Measurements from ENCODE around the gene PTPRD.

The PTPRD gene

GRCh38 chr9:8332331-8332650 lies 2280.5 kb downstream of the PTPRD start:
- DNase-seq: no peak

DNA sequence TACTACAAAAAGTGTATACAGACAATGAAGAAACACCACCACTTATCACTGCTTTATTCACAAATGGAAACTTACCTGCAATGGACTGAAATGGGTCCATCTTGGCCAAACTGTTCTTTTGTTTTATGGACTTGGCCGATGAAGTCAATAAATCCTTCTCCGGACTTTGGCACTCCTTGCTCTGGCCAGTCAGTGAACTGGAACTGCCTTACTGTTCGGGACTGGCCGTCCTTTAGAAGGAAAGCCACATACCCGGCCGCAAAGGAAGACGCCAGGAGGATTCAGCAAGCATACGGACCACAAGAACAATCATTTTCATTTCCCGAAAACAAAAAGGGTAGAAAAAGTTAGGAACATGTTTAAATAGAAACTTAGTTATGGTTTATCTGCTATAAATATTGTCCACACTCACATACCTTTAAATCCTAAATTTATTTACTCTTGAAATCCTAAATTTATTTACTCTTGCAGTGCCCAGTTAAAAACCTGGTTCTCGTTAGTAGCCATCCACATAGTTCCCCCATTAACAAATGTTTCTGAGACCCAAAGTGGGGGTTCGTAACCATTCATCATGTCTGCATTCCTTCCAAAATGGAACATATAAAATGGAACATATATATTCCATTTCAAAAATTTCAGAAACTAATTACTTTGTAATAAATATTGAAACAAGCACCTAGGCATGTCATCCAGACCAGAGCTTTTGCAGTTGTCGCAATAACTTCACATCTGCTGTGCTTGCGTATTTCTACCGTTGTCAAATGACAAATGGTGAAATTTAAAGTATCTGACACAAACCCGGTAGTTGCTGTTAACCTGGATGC lies 2281.1 kb downstream of the PTPRD start:
- DNase-seq: no peak

- DNase-seq: no peak
These were observed 2283.1 kb downstream of the PTPRD start for GRCh38 chr9:8329561-8330283.

- no peak for DNase-seq
These were observed 2297.6 kb downstream of the PTPRD start for GRCh38 chr9:8315211-8315610.

DNA sequence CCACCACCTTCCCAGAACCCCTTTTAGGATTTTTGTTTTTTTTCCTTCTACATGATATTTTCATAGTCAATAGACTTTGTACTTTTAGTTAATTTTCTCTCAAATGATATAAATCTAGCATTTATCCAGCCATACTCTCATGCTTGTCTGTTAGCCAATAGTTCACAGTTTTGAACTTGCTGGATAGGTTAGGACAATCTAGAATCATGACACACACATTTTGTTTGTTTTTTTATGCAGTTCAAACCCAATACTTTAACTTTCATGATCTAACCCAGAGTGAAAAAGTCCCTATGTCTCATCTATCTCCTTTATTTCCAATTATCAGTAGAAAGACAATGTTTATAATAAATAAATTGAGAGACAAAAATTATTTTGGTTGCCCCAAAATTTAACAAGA lies 2303.5 kb downstream of the PTPRD start:
- no peak for DNase-seq

GRCh38 chr9:8304720-8305119 lies 2308.1 kb downstream of the PTPRD start:
- no peak for DNase-seq

- no peak for DNase-seq
These were observed 2311.5 kb downstream of the PTPRD start for GRCh38 chr9:8301296-8301695.

DNA sequence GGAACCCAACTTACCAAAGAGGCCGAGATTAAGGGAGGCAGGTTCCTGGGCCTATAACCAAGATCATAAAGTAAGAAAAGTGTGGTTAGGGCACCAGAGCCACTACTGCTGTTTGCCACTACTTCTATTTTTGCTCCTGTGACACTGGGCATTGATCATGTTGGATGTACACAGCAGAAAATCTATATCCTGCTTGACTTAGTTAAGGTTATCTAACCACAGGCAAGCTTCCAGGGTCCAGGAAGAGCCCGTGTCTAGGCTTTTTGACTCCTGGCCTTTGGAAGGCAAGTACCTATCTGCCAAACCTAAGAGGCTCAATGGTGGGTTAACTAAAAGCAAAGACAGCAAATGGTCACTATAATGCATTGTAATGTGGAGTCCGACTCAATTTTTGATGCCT lies 2315.8 kb downstream of the PTPRD start:
- DNase-seq: no peak

GRCh38 chr9:8292657-8293056 lies 2320.1 kb downstream of the PTPRD start:
- no peak for DNase-seq

DNA sequence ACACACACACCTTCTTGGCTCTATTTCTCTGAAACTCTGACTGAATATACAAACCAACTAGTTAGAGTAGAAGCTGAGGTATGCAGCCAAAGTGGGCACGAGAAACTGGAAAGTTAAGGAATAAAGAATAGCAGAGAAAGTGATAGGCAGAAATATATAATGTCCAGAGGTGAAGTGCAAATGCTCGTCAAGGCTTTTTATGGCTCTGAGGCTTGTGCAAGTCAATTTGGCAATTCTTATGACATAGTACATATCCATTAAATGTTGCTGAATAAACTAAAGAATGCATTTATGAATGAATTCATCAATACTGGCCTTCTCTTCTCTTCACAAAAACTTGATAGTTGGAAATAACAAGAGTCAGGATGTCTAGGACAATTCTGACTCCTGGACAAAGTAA lies 2323.1 kb downstream of the PTPRD start:
- no peak for DNase-seq

GRCh38 chr9:8287970-8288369 lies 2324.8 kb downstream of the PTPRD start:
- DNase-seq: no peak

GRCh38 chr9:8287501-8287900 lies 2325.3 kb downstream of the PTPRD start:
- no peak for DNase-seq

DNA sequence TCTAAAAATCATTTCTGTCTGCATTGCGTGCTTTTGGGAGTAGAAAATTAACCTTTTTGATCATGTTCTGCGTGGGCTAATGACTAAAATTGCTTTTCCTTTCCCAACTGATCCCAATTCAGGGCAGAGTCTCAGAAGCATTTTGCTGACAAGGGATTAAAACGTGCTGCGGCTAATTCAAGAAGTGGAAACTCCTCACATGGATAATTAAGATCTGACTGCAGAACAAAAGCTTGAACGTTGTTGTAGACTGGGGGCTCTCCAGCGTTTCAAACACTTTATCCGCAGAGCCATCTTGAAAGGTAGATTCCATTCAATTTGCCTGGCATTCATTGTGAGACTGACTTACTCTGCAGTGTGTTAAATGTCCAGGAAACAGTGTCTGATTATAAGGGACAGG lies 2327.9 kb downstream of the PTPRD start:
- no peak for DNase-seq

DNA sequence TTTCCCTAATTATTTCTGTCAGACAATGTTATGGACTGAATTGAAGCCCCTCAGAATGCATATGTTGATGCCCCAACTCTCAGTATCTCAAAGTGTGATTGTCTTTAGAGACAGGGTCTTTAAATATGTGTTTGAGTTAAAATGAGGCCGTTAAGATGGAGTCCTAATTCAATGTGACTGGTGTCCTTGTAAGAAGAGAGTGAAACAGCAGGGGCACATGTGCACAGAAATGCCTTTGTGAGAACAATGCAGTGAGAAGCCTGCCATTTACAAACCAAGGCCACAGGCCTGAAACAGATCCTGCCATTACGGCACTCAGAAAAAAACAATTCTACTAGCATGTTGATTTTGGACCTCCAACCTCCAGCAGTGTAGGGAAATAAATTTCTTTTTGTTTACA lies 2330.3 kb downstream of the PTPRD start:
- no peak for DNase-seq

- DNase-seq: no peak
These were observed 2332.0 kb downstream of the PTPRD start for GRCh38 chr9:8280811-8281210.

DNA sequence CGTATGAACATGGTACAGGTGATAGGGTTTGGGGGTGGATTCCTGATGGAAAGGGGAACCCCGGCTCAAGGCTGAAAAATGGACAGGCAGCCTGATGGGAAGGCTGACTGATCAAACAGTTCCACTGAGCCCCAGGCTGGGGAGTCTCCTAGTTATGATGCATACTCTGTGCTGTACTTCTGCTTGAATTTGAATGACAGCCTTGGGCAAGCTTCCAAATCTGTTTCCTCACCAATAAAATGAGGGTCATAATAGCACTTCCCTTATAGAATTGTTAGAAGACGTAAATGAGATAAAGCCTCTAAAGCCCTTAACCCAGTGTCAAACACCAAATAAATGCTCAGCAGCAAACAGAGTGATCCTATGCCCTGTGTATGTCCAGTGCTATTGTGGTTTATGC lies 2334.8 kb downstream of the PTPRD start:
- DNase-seq: no peak

- DNase-seq: no peak
These were observed 2342.6 kb downstream of the PTPRD start for GRCh38 chr9:8270235-8270634.

DNA sequence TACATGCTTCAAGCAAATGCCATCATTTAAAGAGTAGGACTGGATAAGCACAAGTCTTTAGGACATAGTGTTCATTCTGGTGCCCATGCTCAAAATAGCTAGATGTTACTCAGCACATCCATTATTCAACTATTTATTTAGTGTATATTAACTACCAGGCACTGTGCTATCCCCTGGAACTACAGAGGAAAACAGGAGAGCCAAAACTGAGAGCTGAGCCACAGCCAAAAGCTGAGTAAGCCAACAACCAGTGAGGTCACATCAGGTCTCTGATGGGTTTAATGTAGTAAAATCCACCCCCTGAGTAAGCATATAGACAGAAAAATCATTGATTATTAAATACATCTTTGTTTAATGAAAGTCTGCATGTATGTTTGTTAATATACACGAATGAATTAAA lies 2343.9 kb downstream of the PTPRD start:
- no peak for DNase-seq

GRCh38 chr9:8268216-8268878 lies 2344.5 kb downstream of the PTPRD start:
- no peak for DNase-seq

- no peak for DNase-seq
These were observed 2345.2 kb downstream of the PTPRD start for GRCh38 chr9:8267636-8268035.

GRCh38 chr9:8266861-8267260 lies 2345.9 kb downstream of the PTPRD start:
- DNase-seq: no peak

GRCh38 chr9:8265281-8265680 lies 2347.5 kb downstream of the PTPRD start:
- no peak for DNase-seq

Data from stimulated activated CD4-positive, alpha-beta T cell treated with anti-CD3 and anti-CD28 coated beads, Interleukin-2, amount 100 ng/mL, for 24 hours (primary cell).